ENCODE data around the gene RAB3B.

Gene RAB3B

DNA sequence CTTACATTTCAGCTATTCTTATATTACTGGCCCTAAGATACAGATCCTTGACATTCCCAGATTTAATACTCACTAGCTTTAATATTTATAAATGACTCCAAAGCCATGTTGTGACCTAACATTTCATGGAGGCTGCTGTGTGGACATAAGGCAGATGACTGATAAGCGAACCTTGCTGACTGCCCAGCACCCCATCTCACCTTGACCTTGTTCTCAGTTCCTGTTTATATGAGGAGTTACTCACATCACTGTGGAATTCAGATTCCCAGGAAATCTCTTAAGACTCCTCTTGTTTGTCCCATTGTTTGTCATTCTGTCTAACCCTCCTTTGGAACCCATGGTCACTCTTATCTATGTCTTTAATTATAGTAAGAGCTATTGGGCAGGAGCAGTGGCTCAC, 21.9 kb downstream of the RAB3B start:
- TF ChIP-seq GATA2 (IDR thresholded peaks at IDR 0.05; ENCODE audit: low read depth, low read length) (no peak), GATA3 (IDR thresholded peaks at IDR 0.05; ENCODE audit: low read depth, low read length) (no peak)

DNA sequence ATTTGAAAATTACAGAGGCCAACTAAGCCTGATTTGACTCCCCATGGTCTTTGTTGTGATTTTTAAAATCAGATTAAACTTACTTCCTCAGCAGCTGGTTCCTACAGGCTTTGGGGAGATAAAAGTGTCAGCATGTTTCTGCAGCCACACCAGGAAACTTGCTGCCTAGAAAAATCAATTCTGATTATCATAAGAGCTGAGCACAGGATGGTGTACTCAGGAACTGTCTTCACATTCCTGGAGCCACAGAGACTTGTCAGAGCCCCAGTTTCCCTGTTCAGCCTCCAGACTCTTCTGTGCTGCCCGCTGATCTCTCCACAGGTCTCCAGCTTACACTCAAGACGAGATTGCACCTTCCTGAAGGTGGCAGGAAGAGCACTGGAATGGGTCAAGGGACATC, 23.9 kb downstream of the RAB3B start:
- TF ChIP-seq GATA3 (IDR thresholded peaks at IDR 0.05; ENCODE audit: low read depth, low read length) (no peak), GATA2 (IDR thresholded peaks at IDR 0.05; ENCODE audit: low read depth, low read length) (no peak)

DNA sequence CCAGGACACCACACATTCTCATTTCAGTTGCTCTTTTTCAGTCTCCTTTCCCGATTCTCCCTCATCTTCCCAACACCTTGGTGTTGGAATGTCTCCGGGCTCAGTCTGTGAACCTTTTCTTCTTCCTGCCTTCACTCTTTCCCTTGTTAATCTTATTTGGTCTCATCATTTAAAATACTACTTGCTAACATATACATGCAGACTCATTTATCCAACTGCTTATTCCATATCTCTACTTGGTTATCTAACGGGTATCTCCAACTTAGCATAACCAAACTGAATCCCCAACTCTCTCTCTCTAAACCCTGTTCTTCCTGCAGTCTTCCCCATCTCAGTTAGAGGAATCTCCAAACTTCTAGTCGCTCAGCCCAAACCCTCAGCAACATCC, 26.2 kb downstream of the RAB3B start:
- TF ChIP-seq GATA2 (IDR thresholded peaks at IDR 0.05; ENCODE audit: low read depth, low read length) (no peak), GATA3 (IDR thresholded peaks at IDR 0.05; ENCODE audit: low read depth, low read length) (no peak)

DNA sequence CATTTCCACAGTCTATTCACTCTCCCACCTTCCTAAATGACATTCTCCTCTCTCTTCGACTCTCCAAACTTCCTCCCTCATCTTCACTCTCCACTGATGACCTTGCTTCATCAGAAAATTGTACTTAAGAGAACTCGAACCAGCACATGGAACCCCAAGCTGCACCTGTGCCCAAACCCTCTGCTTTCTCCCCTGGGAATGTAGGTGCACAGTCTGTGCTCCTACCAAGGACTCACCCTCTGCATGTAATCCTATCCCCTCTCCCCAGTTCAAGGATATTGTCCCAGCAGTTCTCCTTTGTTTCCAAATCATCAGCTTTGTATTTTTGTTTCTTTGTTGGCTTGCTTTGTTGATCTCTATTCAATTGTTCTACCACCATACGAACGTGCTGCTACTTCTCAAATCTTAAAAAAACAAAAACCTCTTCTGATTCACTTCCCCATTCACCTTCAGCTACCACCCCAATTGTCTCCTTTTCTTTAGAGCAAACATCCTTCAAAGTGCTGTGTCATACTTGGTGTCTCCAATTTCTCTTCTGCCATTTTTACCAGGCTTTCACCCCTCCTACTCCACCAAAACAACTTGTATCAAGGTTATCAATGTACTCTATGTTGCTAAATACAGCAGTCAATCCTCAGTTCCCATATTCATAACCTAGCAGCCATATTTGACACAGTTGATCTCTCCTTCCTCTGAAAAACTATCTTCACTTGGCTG, 26.8 kb downstream of the RAB3B start:
- TF ChIP-seq GATA2 (IDR thresholded peaks at IDR 0.05; ENCODE audit: low read depth, low read length) (no peak), GATA3 (IDR thresholded peaks at IDR 0.05; ENCODE audit: low read depth, low read length) (no peak)

DNA sequence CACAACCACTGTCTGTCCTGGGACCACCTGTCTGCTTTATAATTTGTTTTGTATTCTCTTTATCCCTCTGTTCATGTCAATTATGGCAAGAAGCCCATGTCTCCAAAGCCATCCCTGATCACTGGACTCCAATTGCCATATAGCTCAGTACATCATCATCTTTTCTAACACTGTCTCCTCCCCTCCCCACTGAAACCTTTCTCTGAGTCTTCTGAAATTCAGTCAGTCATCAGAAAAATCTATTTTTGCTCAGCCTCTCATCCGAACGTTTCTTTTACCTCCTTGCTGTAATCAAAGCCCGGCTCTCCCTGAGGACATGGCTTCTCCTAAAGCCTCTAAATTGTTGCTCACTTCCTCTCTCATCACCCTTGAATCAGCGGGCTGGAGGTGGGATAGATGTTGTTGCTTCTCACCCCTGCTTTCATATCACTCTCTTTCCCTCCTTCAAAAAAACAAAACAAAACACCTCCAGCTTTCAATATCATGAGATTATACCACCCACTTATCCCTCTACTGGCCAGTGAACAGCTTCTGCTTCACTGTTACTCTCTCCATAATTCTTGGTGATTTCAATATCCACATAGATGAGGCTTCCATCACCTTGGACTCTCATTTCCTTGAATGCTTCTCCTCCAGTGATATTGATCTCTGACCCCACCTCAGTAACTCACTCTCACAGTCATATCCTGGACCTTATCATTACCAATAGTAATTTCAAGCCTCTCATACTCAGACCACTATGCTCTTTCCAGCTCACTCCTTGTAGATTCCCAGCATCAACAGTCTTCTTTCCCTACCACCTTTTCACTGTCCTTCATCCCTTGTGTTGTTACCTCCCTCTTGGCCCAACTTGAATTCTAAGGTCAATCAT, 27.8 kb downstream of the RAB3B start:
- TF ChIP-seq GATA3 (IDR thresholded peaks at IDR 0.05; ENCODE audit: low read depth, low read length) (no peak), GATA2 (IDR thresholded peaks at IDR 0.05; ENCODE audit: low read depth, low read length) (no peak)

DNA sequence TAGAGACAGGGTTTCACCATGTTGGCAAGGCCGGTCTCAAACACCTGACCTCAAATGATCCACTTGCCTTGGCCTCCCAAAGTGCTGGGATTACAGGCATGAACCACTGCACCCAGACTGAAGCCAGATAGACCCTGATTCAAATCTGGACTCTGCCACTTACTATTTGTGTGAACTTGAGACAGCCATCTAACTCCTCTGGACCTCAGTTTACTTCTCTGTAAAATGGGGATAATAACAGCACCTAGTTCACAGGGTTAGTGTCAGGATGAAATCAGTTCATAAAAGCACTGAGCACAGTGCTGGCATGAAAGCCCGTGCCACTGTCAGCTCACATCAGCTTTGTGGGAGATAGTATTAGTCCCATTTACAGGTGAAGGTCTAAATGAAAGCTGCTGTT, 28.5 kb downstream of the RAB3B start:
- no peak for TF ChIP-seq GATA3 (IDR thresholded peaks at IDR 0.05; ENCODE audit: low read depth, low read length)
- TF ChIP-seq GATA2 (IDR thresholded peaks at IDR 0.05; ENCODE audit: low read depth, low read length) = no peak

DNA sequence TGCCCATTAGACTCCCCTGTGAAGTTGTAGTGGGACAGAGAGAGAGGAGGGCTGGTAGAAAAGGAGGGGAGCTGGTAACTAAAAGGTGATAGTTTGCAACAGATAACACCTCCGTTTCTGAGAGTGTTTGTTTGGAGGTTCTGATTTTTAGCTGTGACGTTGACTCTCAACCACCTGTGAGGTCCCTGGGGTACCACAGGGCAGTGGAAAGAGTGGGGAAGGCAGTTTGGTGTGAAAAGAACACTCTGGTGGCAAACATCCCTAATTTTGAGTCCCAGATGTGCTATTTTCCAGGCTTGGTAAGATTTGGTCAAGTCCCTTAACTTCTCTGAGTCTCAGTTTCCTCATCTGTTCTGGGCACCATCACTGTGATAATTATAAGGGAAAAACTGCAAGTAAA, 29.3 kb downstream of the RAB3B start:
- no peak for TF ChIP-seq GATA2 (IDR thresholded peaks at IDR 0.05; ENCODE audit: low read depth, low read length)
- TF ChIP-seq GATA3 (IDR thresholded peaks at IDR 0.05; ENCODE audit: low read depth, low read length) = no peak

DNA sequence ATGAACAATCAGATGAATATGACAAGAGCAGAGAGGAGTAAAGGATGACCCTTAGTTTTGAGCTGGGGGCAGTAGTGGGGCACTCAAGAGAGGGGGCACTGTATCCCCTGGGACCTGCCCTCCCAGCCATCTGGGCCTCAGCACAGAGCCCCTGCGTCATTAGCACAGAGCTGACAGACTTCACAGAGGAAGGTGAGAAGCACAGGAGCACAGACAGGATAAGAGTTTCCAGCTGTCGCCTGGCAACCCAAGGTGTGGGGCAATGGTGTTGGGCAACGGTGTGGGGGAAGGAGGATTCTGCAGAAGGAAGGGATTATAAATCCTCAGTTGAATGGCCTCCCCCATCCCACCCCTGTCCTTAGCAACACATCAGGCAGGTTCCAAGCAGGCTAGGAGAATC, 30.2 kb downstream of the RAB3B start:
- TF ChIP-seq GATA3 (IDR thresholded peaks at IDR 0.05; ENCODE audit: low read depth, low read length) = no peak
- no peak for TF ChIP-seq GATA2 (IDR thresholded peaks at IDR 0.05; ENCODE audit: low read depth, low read length)

DNA sequence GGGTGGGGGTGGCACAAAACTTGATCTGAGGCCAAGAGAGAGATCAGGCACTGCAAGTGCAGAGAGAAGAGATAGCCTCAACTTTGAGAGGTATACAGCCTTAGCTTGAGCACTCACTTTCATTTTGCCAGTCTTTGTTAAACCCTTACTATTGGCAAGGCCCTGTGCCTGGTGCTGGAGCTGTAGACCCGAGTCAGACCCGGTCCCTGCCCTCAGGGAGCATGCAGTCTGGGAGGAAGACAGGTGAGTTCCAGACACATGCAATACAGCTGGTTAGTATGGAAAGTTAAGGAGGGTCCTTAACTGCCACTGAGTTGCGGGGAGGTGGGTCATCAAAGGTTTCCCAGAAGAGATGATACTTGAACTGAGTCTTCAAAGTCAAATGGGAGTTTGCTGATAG, 31.7 kb downstream of the RAB3B start:
- TF ChIP-seq GATA3 (IDR thresholded peaks at IDR 0.05; ENCODE audit: low read depth, low read length) (no peak), GATA2 (IDR thresholded peaks at IDR 0.05; ENCODE audit: low read depth, low read length) (no peak)

DNA sequence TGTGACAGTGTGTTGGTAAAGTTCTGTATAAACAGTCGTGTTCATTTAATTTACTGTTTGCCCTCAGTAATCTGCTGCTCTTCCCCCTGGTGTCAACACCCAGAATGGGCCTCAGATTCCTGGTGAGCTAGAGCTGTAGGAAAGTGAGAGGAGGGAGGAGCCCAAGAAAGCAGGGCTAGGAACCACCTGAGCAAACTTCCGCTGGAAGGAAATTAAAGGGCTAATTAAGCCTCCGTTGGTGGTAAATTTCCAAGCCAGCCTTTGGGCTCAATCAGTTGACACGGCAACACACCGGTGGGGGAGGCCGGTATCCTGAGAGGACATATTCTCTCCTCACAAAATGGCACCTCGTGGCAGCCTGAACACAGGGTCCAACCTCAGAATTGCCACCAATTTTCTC, 32.9 kb downstream of the RAB3B start:
- TF ChIP-seq GATA2 (IDR thresholded peaks at IDR 0.05; ENCODE audit: low read depth, low read length) (no peak), GATA3 (IDR thresholded peaks at IDR 0.05; ENCODE audit: low read depth, low read length) (no peak)

DNA sequence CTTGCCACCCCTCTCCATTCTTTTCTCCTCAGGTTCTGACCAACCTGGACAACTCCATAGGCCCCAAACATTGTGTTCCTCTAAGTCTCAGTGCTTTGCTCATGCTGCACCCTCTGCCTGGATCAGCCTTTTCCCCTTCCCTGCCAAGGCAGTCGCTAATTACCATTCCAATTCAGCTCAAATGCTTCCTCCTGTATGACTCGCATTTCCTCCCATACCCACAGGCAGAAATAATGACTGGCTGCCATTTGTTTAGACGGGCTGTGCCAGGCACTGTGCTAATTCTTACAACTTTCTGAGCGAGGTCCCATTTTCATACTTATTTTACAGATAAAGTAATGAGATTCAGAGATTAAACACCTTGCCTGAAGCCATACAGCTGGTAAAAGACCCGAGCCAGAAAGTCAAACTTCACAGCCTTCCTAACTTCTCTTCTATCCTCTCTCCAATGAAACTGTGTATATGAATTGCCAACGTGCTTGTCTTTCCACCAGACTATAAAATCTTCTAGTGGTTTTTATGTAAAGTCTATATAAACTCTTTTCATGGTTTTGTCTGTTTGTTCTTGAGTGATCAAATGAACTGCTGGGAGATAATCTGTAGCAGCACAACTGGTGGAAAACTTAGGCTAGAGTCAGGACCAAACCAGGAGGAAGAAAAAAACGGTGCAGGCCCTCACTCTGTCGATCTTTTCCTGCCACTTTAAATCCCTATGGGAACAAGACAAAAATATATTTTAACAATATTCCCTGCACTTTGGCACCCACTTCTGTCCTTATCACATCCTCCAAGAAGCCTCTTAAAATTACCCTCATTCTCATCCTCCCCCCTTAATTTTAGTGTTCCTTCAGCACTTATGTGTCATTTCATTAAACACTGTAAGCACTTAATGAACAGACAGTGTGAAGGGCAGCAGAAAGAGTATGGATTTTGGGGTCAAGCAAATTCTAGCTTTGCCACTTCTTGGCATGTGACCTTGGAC, 33.7 kb downstream of the RAB3B start:
- no peak for TF ChIP-seq GATA3 (IDR thresholded peaks at IDR 0.05; ENCODE audit: low read depth, low read length)
- no peak for TF ChIP-seq GATA2 (IDR thresholded peaks at IDR 0.05; ENCODE audit: low read depth, low read length)

DNA sequence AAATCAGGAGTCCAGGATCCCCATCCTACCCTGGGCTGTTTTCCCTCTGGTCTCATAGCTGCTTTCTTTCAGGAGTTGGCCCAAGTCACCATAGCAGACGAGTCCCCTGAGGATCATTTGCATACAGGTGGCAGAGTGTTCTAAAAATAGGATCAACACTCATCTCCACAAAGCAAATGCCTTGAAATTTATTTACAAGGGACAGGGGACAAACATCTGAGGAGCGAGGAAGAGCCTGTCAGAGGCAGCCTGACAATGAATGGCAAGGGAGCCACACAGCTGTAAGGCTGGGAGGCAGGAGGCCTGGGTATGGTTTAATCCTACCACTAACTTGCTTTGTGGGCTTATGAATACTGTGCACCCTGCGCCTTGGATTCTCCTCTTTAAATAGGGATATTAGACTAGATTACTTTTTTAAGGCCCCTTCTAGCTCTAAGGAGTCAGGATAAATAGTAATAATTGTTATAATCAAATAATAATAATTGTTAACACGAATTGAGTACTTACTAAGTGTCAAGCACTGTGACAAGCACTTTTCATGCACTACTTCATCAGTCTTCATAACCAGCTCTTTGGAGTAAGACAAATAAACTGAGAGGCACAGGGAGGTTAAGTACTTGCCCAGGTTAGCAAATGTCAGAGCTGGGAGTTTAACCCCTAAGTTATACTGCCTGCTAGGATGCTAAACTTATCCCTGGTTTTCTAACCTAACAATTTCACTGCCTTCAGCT, 34.5 kb downstream of the RAB3B start:
- TF ChIP-seq GATA2 (IDR thresholded peaks at IDR 0.05; ENCODE audit: low read depth, low read length) = no peak
- no peak for TF ChIP-seq GATA3 (IDR thresholded peaks at IDR 0.05; ENCODE audit: low read depth, low read length)

DNA sequence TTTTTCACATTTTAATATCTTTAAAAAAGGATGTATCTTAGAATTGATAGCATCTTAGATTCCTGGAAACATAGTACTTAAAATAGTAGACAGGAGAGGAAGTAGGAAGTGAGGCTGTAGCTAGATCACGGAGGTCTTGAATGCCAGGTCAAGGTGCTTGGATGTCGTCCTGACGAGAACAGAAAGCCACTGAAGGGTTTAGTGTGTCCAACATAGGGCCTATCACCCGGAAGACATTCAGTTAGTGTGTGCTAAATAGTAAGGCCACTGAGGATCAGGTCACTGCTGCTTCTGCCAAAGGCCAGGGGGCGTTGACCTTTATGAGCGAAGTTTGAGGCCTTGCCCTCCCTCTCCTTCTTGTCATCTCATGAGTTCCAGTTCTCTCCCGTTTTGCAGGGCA, 35.7 kb downstream of the RAB3B start:
- TF ChIP-seq GATA3 (IDR thresholded peaks at IDR 0.05; ENCODE audit: low read depth, low read length) (no peak), GATA2 (IDR thresholded peaks at IDR 0.05; ENCODE audit: low read depth, low read length) (no peak)
